Endothelial cell of umbilical vein (primary cell): ENCODE measurements around the gene BICD2.

Source experiments
- CTCF ChIP-seq, 2 donors: IDR thresholded peaks; 1 replicate in 1 of 2; 2 replicates in 1 of 2; pipeline ENCODE4 v1.5.1; 2011; ENCODE audit warnings: low read length in 2 of 2, mild to moderate bottlenecking in 2 of 2, moderate library complexity in 2 of 2, control low read depth in 1 of 2, inconsistent platforms in 1 of 2, low read depth in 1 of 2; ENCODE audit not compliant: insufficient read depth in 1 of 2; ENCODE audit errors: extremely low read depth in 1 of 2
- EZH2 ChIP-seq: IDR thresholded peaks from 2 replicates; pipeline ENCODE4 v1.6.1; 2012; ENCODE audit warnings: borderline replicate concordance, low read depth, mild to moderate bottlenecking, moderate library complexity, low read length, inconsistent platforms; ENCODE audit not compliant: severe bottlenecking
- JUN ChIP-seq: IDR thresholded peaks from 2 replicates; pipeline ENCODE4 v1.6.1; 2011; ENCODE audit warnings: borderline replicate concordance, low read depth; ENCODE audit not compliant: insufficient read length, insufficient read depth
- MAX ChIP-seq: IDR thresholded peaks from 2 replicates; pipeline ENCODE4 v1.6.1; 2011; ENCODE audit not compliant: insufficient read depth, insufficient read length
- MYC ChIP-seq: IDR thresholded peaks from one replicate; pipeline ENCODE4 v1.6.1; 2011; ENCODE audit warnings: mild to moderate bottlenecking, low read depth, low read length
- POLR2A ChIP-seq: IDR thresholded peaks from 2 replicates; pipeline ENCODE4 v1.6.1; 2012; ENCODE audit warnings: low read depth, mild to moderate bottlenecking, control low read depth, low read length
- POLR2AphosphoS5 ChIP-seq: IDR thresholded peaks from 2 replicates; pipeline ENCODE4 v1.6.1; 2012; ENCODE audit warnings: low read depth, mild to moderate bottlenecking, control low read depth, low read length, moderate library complexity; ENCODE audit not compliant: insufficient read depth

- no peak for TF ChIP-seq CTCF (IDR thresholded peaks at IDR 0.05; ENCODE audit: extremely low read depth in 1 of 2, insufficient read depth in 1 of 2, low read depth in 1 of 2, low read length in 2 of 2)
- no peak for TF ChIP-seq POLR2AphosphoS5
- TF ChIP-seq POLR2A = no peak
- no peak for TF ChIP-seq EZH2
- TF ChIP-seq MAX = no peak
- TF ChIP-seq JUN = no peak
- TF ChIP-seq MYC = no peak
Observed at GRCh38 chr9:92745881-92746280, 18.8 kb downstream of the BICD2 start.
